NCI-H82 treated with DMSO at 0.1 percent for 48 hours (cell line): ENCODE measurements around the gene HEMK1.

Experiments
- DNase-seq: peaks from one replicate; lab custom pipeline; 2025; ENCODE audit not compliant: unreplicated experiment; lab: John Stamatoyannopoulos, UW

HEMK1 gene

DNA sequence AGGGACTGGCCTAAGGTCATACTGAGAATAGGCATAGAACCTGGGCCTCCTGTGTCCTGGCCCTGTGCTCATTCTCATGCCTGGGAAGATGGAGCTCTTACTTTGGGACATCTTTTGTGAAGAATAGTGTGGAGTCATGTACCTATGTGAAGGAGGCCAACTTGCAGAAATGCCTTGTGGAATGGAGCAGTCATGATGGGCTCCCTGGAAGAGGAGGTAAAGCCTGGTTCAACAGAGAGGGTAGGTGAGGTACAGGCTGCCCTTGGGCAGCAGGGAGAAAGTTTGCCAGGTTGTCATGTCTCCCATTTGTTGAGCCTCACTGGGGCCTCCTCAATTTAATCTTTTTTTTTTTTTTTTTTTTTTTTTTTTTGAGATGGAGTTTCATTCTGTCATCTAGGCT is 65.7 kb downstream of the HEMK1 start:
- no peak for DNase-seq

GRCh38 chr3:50637011-50637410 is 67.7 kb downstream of the HEMK1 start:
- DNase-seq: no peak

GRCh38 chr3:50637945-50638344 is 68.6 kb downstream of the HEMK1 start:
- no peak for DNase-seq

DNA sequence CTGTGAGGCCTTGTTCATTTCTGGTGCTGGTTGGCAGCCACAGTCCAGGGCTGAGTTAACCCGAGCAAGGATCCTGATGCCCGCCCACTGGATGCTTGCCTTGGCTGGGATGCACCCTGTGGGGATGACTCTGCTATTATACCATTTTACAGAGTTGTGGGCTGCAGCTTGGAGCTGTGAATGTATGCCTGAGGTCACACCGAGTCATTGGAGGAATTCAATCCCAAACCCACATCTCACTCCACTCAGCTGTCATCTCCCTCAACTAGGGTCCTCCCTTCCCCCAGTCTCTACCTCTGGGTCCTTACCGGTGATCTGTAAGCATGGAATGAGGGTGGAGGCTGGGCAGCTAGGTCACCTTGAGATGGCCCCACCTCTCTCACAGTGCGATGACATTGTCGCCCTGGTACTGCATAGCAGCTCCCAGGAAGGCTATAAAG is 69.8 kb downstream of the HEMK1 start:
- DNase-seq: no peak

GRCh38 chr3:50642382-50642781 is 73.1 kb downstream of the HEMK1 start:
- DNase-seq: no peak

- no peak for DNase-seq
These were observed 75.2 kb downstream of the HEMK1 start for GRCh38 chr3:50644561-50644960.

GRCh38 chr3:50645378-50645777 is 76.1 kb downstream of the HEMK1 start:
- no peak for DNase-seq
